HG03571 (cell line): ENCODE data around the gene COL4A6.

ENCODE experiments used
- ATAC-seq: cut with Tn5 transposase; IDR thresholded peaks from one replicate; pipeline ENCODE4 v1.9.1; 2021; ENCODE audit not compliant: unreplicated experiment

COL4A6 gene

GRCh38 chrX:108219949-108220601 is 218.1 kb downstream of the COL4A6 start:
- no peak for ATAC-seq

- no peak for ATAC-seq
Measured at GRCh38 chrX:108217876-108218275, 220.3 kb downstream of the COL4A6 start.

- no peak for ATAC-seq
Measured at GRCh38 chrX:108216919-108217571, 221.2 kb downstream of the COL4A6 start.

GRCh38 chrX:108216405-108216804 is 221.8 kb downstream of the COL4A6 start:
- ATAC-seq = no peak

GRCh38 chrX:108211301-108211700 is 226.9 kb downstream of the COL4A6 start:
- ATAC-seq = no peak

GRCh38 chrX:108209006-108209554 is 229.1 kb downstream of the COL4A6 start:
- no peak for ATAC-seq

GRCh38 chrX:108203540-108203939 is 234.7 kb downstream of the COL4A6 start:
- no peak for ATAC-seq

GRCh38 chrX:108199691-108200090 is 238.5 kb downstream of the COL4A6 start:
- no peak for ATAC-seq

GRCh38 chrX:108199041-108199440 is 239.2 kb downstream of the COL4A6 start:
- no peak for ATAC-seq

GRCh38 chrX:108198420-108198819 is 239.8 kb downstream of the COL4A6 start:
- ATAC-seq = no peak

- ATAC-seq = no peak
Measured at GRCh38 chrX:108186811-108187210, 251.4 kb downstream of the COL4A6 start.

GRCh38 chrX:108178143-108178498 is 260.1 kb downstream of the COL4A6 start:
- ATAC-seq = no peak

GRCh38 chrX:108177351-108178142 is 260.7 kb downstream of the COL4A6 start:
- no peak for ATAC-seq

- no peak for ATAC-seq
Measured at GRCh38 chrX:108173874-108174273, 264.3 kb downstream of the COL4A6 start.

GRCh38 chrX:108171671-108172070 is 266.6 kb downstream of the COL4A6 start:
- ATAC-seq = no peak

GRCh38 chrX:108169768-108170167 is 268.5 kb downstream of the COL4A6 start:
- ATAC-seq = no peak

GRCh38 chrX:108168961-108169740 is 269.1 kb downstream of the COL4A6 start:
- ATAC-seq = no peak

- ATAC-seq = no peak
Measured at GRCh38 chrX:108167211-108167872, 270.9 kb downstream of the COL4A6 start.

GRCh38 chrX:108165383-108166111 is 272.7 kb downstream of the COL4A6 start:
- no peak for ATAC-seq
